OCI-LY7 (cell line): Measurements from ENCODE around the gene UBE3C. TPM values are rescaled to one million over a fixed set of nuclear protein-coding genes. Genes with fewer than 3 reads are reported as not detected.

ENCODE experiments used
- BruUV-seq: library from RNA; stranded (reverse); fragments of 400-500 nt; replicated peaks from 2 replicates; lab custom pipeline; 2021; lab: Mats Ljungman, UMichigan
- CTCF ChIA-PET: fragments of 300-600 bp; sonication (Branson Sonifier 250); formaldehyde crosslinking; loops from one replicate; lab custom pipeline; 2022; ENCODE audit warnings: antibody characterized with exemption; ENCODE audit not compliant: unreplicated experiment; lab: Charles Lee
- POLR2A ChIA-PET: fragments of 300-600 bp; sonication (Branson Sonifier 250); formaldehyde crosslinking; loops from one replicate; lab custom pipeline; 2022; ENCODE audit warnings: antibody characterized with exemption; lab: Charles Lee
- DNase-seq: peaks from one replicate; pipeline ENCODE4 v3.0.0-alpha.2; 2015; ENCODE audit warnings: low spot score
- H2AFZ ChIP-seq: fragments of 200-600 bp; sonication (generic), shearing (Covaris generic); 2 replicates; pipeline ENCODE4 v1.6.1; 2014; ENCODE audit warnings: mild to moderate bottlenecking, antibody characterized with exemption, low read length, moderate library complexity
- H3K27ac ChIP-seq: fragments of 200-600 bp; sonication (generic); 2 replicates; pipeline ENCODE4 v1.5.1; 2014; ENCODE audit warnings: mixed run types, low read depth, mild to moderate bottlenecking, moderate library complexity, low read length, inconsistent platforms; ENCODE audit not compliant: poor library complexity, severe bottlenecking
- H3K36me3 ChIP-seq: fragments of 200-600 bp; sonication (generic); 2 replicates; pipeline ENCODE4 v1.6.1; 2014; ENCODE audit warnings: mild to moderate bottlenecking, antibody characterized with exemption, low read length, moderate library complexity, mixed read lengths; ENCODE audit not compliant: insufficient read depth
- H3K4me1 ChIP-seq: fragments of 200-600 bp; sonication (generic); 2 replicates; pipeline ENCODE4 v1.5.1; 2014; ENCODE audit warnings: mild to moderate bottlenecking, low read length; ENCODE audit not compliant: insufficient read depth, poor library complexity, severe bottlenecking
- H3K4me2 ChIP-seq: fragments of 200-600 bp; sonication (generic); 2 replicates; pipeline ENCODE4 v1.6.1; 2014; ENCODE audit warnings: mild to moderate bottlenecking, low read length
- H3K4me3 ChIP-seq: fragments of 200-600 bp; sonication (generic); 2 replicates; pipeline ENCODE4 v1.5.1; 2014; ENCODE audit warnings: mild to moderate bottlenecking, low read depth, low read length; ENCODE audit not compliant: poor library complexity, severe bottlenecking
- H3K79me2 ChIP-seq: fragments of 200-600 bp; sonication (generic); 2 replicates; pipeline ENCODE4 v1.6.1; 2016; ENCODE audit warnings: low read depth, mild to moderate bottlenecking, low read length, moderate library complexity, mixed read lengths; ENCODE audit not compliant: insufficient read depth
- H3K9me2 ChIP-seq: fragments of 200-600 bp; sonication (generic); 2 replicates; pipeline ENCODE4 v1.6.1; 2016; ENCODE audit warnings: mild to moderate bottlenecking, low read length, mixed read lengths; ENCODE audit not compliant: insufficient read depth
- H3K9me3 ChIP-seq: fragments of 200-600 bp; sonication (generic); 2 replicates; pipeline ENCODE4 v1.6.1; 2014; ENCODE audit warnings: mild to moderate bottlenecking, mixed run types, low read length, mixed read lengths
- H4K20me1 ChIP-seq: fragments of 200-600 bp; sonication (generic); 2 replicates; pipeline ENCODE4 v1.6.1; 2014; ENCODE audit warnings: mild to moderate bottlenecking, antibody characterized with exemption, low read length, moderate library complexity, mixed read lengths; ENCODE audit not compliant: insufficient read depth
- EZH2phosphoT487 ChIP-seq: fragments of 200-600 bp; sonication (generic); IDR thresholded peaks from 2 replicates; pipeline ENCODE4 v1.6.1; 2018; ENCODE audit warnings: low read depth, borderline replicate concordance, mild to moderate bottlenecking, mixed run types, antibody characterized with exemption, low read length, moderate library complexity, mixed read lengths
- intact Hi-C: fragments of 100-400 bp; cut with micrococcal nuclease; formaldehyde crosslinking; loops from one replicate; pipeline ENCODE4 v1.10.0; 2022; ENCODE audit not compliant: unreplicated experiment
- total RNA-seq, 2 experiments: library from RNA; depleted of rRNA in 1 of 2; stranded (reverse); fragments of >200 nt in 1 of 2; shearing (Covaris generic) in 1 of 2; gene quantifications; 2 replicates each; pipeline ENCODE4 v1.2.3, GENCODE V29; 2014 to 2022
- TF ChIP-seq, protein P1 (sequence below): fragments of 200-600 bp; sonication (generic); conservative IDR thresholded peaks from 2 replicates; pipeline ENCODE4 v1.5.1; 2014; ENCODE audit warnings: mild to moderate bottlenecking, antibody characterized with exemption, low read length, moderate library complexity, mixed read lengths

Gene UBE3C
- total RNA-seq, 2 experiments from 2014 or later, result 60.4 to 66.1 TPM

DNA sequence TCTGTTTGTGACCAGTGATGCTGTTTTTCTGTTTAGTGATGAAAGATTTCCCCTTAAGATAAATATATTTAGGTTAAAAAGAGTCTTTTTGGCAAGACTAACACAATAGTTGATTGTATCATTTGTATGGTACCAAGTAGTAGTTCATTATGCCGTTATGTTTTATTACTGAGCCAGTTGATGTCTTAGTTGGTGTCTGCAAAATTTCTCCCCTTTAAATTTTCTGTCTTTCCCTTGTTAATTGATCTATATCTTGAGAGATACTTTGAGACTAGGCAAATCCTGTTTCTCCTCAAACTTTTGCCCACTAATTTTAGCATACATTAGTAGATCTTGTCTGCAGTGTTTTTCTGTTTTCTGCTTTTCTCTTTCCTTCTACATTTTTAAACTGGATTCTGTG, 21.7 kb downstream of the UBE3C start:
- no peak for DNase-seq
- no peak overlapping the region for H3K4me3 ChIP-seq
- POLR2A ChIA-PET, result no interaction called here
- BruUV-seq, result no TSS peak
- no peaks in the 10 kb centered on the region for H3K4me1 ChIP-seq
- no peak for TF ChIP-seq EZH2phosphoT487
- TF ChIP-seq, protein P1, sequence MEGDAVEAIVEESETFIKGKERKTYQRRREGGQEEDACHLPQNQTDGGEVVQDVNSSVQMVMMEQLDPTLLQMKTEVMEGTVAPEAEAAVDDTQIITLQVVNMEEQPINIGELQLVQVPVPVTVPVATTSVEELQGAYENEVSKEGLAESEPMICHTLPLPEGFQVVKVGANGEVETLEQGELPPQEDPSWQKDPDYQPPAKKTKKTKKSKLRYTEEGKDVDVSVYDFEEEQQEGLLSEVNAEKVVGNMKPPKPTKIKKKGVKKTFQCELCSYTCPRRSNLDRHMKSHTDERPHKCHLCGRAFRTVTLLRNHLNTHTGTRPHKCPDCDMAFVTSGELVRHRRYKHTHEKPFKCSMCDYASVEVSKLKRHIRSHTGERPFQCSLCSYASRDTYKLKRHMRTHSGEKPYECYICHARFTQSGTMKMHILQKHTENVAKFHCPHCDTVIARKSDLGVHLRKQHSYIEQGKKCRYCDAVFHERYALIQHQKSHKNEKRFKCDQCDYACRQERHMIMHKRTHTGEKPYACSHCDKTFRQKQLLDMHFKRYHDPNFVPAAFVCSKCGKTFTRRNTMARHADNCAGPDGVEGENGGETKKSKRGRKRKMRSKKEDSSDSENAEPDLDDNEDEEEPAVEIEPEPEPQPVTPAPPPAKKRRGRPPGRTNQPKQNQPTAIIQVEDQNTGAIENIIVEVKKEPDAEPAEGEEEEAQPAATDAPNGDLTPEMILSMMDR, result no peak
- no peak overlapping the region for H3K27ac ChIP-seq
- H3K4me2 ChIP-seq, result no peak overlapping the region
- no peaks in the 10 kb centered on the region for H3K9me2 ChIP-seq
- H3K36me3 ChIP-seq, result peaks cover 55% of the 10 kb centered on the region
- intact Hi-C loops, result no loop called here
- H3K9me3 ChIP-seq, result peaks cover 9% of the 10 kb centered on the region; the same call in 1 of the 2 replicates
- no peak overlapping the region for H2AFZ ChIP-seq
- CTCF ChIA-PET, result no interaction called here
- peaks cover 96% of the 10 kb centered on the region for H3K79me2 ChIP-seq
- peaks cover 35% of the 10 kb centered on the region for H4K20me1 ChIP-seq

DNA sequence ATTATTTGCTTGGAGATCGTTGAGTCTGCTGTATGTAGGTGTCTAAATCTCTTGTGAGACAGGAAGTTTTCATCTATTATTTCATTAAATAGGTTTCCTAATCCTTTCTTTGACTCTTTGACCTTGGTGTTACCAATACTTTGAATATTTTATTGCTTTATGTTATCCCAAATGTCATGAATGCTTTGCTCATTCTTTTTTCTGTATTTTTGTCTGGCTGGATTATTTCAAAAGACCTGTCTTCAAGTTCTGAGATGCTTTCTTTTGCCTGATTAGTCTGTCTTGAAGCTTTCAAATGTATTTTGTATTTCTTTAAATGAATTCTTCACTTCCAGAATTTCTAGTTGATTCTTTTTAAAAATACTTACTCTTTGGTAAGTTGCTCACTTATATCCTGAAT, 27.3 kb downstream of the UBE3C start:
- ChIA-PET POLR2A (no interaction called here), CTCF (no interaction called here)
- peak; percentile 8 for DNase-seq
- Histone ChIP-seq H2AFZ (no peak overlapping the region), H3K79me2 (peaks cover 53% of the 10 kb centered on the region), H3K9me3 (peaks cover 19% of the 10 kb centered on the region; the same call in 1 of the 2 replicates), H3K4me2 (no peak overlapping the region), H3K27ac (no peak overlapping the region), H3K4me1 (no peaks in the 10 kb centered on the region), H3K4me3 (no peak overlapping the region), H4K20me1 (0 out of 2 replicates have a peak, but pooled peaks cover 13% of the 10 kb centered on the region), H3K36me3 (peaks cover 89% of the 10 kb centered on the region), H3K9me2 (no peaks in the 10 kb centered on the region)
- TF ChIP-seq, protein P1, result no peak
- no peak for TF ChIP-seq EZH2phosphoT487
- BruUV-seq, result TSS peak; percentile 37
- intact Hi-C loops, result no loop called here

DNA sequence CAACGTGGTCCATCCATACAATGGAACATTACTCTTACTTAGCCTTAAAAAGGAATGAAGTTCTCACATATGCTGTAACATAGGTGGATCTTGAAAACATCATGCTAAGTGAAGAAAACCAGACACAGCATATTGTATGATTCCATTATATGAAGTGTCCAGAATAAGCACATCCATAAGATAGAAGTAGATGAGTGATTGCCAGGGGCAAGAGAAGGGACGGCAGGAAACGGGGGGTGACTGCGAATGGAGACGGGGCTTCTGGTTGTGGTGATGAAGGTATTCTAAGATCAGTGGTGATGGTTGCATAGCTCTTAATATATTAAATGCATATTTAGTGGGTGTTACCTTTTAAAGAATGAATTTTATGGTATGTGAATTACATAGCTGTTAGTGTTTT, 29.8 kb downstream of the UBE3C start:
- Histone ChIP-seq H3K9me3 (peaks cover 16% of the 10 kb centered on the region; the same call in 1 of the 2 replicates), H2AFZ (no peak overlapping the region), H3K4me1 (no peaks in the 10 kb centered on the region), H3K79me2 (peaks cover 28% of the 10 kb centered on the region; the same call in 1 of the 2 replicates), H3K9me2 (no peaks in the 10 kb centered on the region), H3K27ac (no peak overlapping the region), H4K20me1 (0 out of 2 replicates have a peak, but pooled peaks cover 11% of the 10 kb centered on the region), H3K4me3 (no peak overlapping the region), H3K36me3 (peaks cover 93% of the 10 kb centered on the region), H3K4me2 (no peak overlapping the region)
- ChIA-PET CTCF (no interaction called here), POLR2A (interaction anchor here (1.2 kb wide), 1 partner anchor 24 kb away, joined by 8 read pairs; no protein-coding TSS in a partner anchor)
- no peak for TF ChIP-seq EZH2phosphoT487
- TF ChIP-seq, protein P1, result no peak
- intact Hi-C loops, result no loop called here
- no peak for DNase-seq
- no TSS peak for BruUV-seq
